ENCODE measurements around the gene MAEA. TPM values are rescaled to one million over a fixed set of nuclear protein-coding genes. Genes with fewer than 3 reads are reported as not detected.

Gene MAEA
- total and polyA plus RNA-seq, 9 donors = 23.8 to 71.3 (median 56.7) TPM

DNA sequence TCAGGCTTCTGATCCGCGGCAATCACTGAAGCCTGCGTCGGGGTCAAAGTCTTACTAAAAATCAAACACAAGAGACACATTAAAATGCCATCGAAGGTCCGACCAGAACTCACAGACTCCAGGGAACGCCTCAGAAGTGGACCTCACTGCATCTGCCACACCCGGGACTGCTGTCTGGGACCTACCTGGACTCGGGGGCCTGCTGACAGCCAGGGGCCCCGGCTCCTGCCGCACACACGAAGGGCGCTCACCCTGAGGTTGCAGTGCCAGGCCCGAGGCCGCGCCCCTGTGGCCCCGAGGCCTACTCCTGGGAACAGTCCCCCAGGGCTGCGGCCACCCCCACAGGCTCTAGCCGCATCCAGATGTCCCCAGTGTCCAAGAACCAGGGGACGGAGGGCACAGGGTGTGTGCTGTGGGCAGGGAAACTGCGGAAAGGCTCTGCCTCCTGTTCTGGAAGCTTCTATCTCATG is 48.2 kb upstream of the MAEA start:
- intact Hi-C loops (cut with DNase I) = no loop called here
- WGBS, 3 donors = 85 to 91% (median 88%) methylated on average over 21 of the region's 21 CpGs
- no peaks in the 10 kb centered on the region for H3K9me3 ChIP-seq
- peak in 4 of 5 donors; percentile 7 to 21 (median 18) for DNase-seq
- TF ChIP-seq EP300 (IDR thresholded peaks at IDR 0.05) = no peak
- TF ChIP-seq, protein P1, sequence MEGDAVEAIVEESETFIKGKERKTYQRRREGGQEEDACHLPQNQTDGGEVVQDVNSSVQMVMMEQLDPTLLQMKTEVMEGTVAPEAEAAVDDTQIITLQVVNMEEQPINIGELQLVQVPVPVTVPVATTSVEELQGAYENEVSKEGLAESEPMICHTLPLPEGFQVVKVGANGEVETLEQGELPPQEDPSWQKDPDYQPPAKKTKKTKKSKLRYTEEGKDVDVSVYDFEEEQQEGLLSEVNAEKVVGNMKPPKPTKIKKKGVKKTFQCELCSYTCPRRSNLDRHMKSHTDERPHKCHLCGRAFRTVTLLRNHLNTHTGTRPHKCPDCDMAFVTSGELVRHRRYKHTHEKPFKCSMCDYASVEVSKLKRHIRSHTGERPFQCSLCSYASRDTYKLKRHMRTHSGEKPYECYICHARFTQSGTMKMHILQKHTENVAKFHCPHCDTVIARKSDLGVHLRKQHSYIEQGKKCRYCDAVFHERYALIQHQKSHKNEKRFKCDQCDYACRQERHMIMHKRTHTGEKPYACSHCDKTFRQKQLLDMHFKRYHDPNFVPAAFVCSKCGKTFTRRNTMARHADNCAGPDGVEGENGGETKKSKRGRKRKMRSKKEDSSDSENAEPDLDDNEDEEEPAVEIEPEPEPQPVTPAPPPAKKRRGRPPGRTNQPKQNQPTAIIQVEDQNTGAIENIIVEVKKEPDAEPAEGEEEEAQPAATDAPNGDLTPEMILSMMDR (IDR thresholded peaks at IDR 0.05) = no peak
- TF ChIP-seq POLR2A (IDR thresholded peaks at IDR 0.05) = no peak
- H3K4me1 ChIP-seq (ENCODE audit: insufficient read depth) = peaks cover 30% of the 10 kb centered on the region
- H3K36me3 ChIP-seq = no peaks in the 10 kb centered on the region
- no peak overlapping the region for H3K4me3 ChIP-seq
- no peaks in the 10 kb centered on the region for H3K27me3 ChIP-seq
- H3K27ac ChIP-seq = no peak overlapping the region

DNA sequence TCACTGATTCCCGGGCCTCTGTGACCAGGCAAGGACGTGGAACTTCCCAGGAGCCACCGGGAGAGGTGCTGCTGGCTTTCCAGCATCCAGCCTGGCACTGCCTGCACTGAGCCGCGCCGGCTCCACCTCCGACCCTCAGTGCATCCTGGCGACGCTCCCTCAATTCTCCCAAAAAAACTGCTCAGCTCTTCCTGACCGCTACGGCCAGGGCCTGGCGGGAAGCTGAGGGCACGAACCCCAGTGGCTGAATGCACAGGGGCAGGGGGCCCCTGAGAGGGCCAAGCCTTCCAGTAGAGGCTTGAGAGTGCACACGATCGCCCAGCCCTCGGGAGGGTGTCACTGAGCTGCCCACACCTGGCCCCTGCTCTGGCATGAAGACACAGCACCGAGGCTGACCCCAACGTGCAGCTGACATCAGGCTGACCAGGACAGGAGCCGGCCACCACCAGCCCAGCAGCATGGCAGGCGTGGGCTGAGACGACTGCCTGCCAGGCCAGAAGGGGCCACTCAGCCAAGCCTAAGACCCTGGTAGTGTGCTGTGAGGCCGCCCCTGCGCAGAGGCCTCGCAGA is 47.7 kb upstream of the MAEA start:
- 71 to 77% (median 75%) methylated on average over 23 to 24 of the region's 24 CpGs for whole genome bisulfite sequencing, 3 donors
- no peaks in the 10 kb centered on the region for H3K36me3 ChIP-seq
- TF ChIP-seq, protein P1 (IDR thresholded peaks at IDR 0.05) = no peak
- no peak for TF ChIP-seq POLR2A (IDR thresholded peaks at IDR 0.05)
- TF ChIP-seq EP300 (IDR thresholded peaks at IDR 0.05) = no peak
- DNase-seq = peak in 4 of 5 donors; percentile 5 to 34 (median 15)
- peaks cover 35% of the 10 kb centered on the region for H3K4me1 ChIP-seq (ENCODE audit: insufficient read depth)
- intact Hi-C loops (cut with DNase I) = no loop called here
- no peak overlapping the region for H3K4me3 ChIP-seq
- no peaks in the 10 kb centered on the region for H3K9me3 ChIP-seq
- H3K27ac ChIP-seq = no peak overlapping the region
- H3K27me3 ChIP-seq = no peaks in the 10 kb centered on the region

DNA sequence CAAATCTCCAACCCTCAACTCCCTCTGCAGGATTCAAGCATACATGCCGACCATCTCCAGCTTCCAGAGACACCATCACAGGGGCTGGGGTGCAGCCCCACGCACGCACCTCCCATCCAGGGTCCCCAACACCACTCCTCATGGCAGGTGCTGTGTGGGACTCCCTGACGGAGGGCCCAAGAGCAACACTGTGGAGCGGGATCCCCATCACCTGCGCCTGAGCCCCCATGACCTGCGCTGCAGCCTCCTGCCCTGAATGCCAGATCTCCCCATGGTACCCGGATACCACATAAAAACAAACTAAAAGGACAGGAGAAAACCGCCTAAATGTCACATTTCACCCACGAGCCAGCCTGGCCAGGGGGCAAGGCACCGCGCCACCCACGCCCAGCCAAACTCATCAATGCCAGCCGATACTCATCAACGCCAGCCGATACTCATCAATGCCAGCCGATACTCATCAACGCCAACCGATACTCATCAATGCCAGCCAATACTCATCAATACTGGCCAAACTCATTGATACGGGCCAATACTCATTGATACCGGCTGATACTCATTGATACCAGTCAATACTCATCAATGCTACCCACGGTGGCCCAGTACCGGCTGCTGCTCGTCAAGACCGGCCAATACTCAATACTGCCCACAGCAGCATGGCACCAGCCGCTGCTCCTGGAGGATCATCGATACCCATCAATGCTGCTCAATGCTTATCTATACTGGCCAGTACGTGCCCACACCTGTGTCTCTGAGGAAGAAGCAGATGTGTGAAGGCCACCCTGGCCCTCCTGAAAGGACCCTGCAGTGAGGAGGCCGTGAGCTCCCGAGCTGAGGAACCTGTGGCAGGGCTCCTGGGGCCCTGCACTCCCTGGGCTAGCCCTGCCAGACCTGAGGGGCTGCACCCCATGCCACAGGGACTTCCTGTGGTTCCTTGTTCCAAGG is 46.9 kb upstream of the MAEA start:
- H3K9me3 ChIP-seq = no peaks in the 10 kb centered on the region
- peak in 2 of 5 donors; percentile 6 to 15 for DNase-seq
- TF ChIP-seq, protein P1 (IDR thresholded peaks at IDR 0.05) = no peak
- no peak for TF ChIP-seq EP300 (IDR thresholded peaks at IDR 0.05)
- no peak for TF ChIP-seq POLR2A (IDR thresholded peaks at IDR 0.05)
- intact Hi-C loops (cut with DNase I) = no loop called here
- WGBS, 3 donors = 90 to 91% (median 91%) methylated on average over 30 of the region's 30 CpGs
- no peak overlapping the region for H3K4me3 ChIP-seq
- no peak overlapping the region for H3K27ac ChIP-seq
- no peaks in the 10 kb centered on the region for H3K36me3 ChIP-seq
- H3K27me3 ChIP-seq = no peaks in the 10 kb centered on the region
- H3K4me1 ChIP-seq (ENCODE audit: insufficient read depth) = peaks cover 39% of the 10 kb centered on the region

DNA sequence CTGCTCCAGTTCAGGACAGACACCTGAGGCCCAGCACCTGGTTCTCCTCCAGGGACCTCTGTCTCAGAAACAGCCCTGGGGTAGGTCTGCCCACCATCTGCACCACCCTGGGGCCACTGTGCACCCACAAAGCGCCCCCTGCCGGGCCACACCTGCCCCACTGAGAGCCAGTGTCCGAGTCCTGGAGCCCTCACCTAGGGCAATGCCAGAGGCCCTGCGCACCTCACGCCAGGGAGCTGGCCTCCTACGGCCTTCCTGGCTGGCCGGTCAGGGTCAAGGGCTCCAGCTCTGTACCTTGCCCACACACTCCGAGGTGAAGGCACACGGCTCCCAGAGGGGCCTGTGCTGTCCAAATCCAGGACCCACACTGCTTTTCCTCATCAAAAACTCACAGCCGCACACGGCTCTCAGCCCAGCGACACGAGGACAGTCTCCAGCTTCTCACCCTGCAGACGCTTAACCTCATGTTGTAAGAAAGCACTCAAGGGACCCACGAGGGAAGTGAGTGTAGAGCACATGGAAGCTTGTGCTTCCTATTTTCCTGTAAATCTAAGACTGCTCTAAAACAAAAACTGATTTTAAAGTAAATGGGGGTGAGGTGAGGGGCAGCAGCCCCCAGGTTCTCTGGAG is 46.1 kb upstream of the MAEA start:
- TF ChIP-seq, protein P1 (IDR thresholded peaks at IDR 0.05) = no peak
- TF ChIP-seq POLR2A (IDR thresholded peaks at IDR 0.05) = no peak
- TF ChIP-seq EP300 (IDR thresholded peaks at IDR 0.05) = no peak
- H3K4me3 ChIP-seq = no peak overlapping the region
- H3K27ac ChIP-seq = no peak overlapping the region
- peaks cover 39% of the 10 kb centered on the region for H3K4me1 ChIP-seq (ENCODE audit: insufficient read depth)
- intact Hi-C loops (cut with DNase I) = no loop called here
- peak in 3 of 5 donors; percentile 5 to 22 (median 18) for DNase-seq
- H3K27me3 ChIP-seq = no peaks in the 10 kb centered on the region
- WGBS, 3 donors = 64 to 68% (median 65%) methylated on average over 15 of the region's 15 CpGs
- H3K9me3 ChIP-seq = no peaks in the 10 kb centered on the region
- H3K36me3 ChIP-seq = no peaks in the 10 kb centered on the region

Measured in ovary (tissue), 9 donors.